GM18867 (cell line): ENCODE measurements around the gene ANK3.
A peak's percentile ranks its signal among the peaks of the same experiment; 100 is the strongest.

ENCODE experiments used
- ATAC-seq: cut with Tn5 transposase; IDR thresholded peaks from one replicate; pipeline ENCODE4 v1.9.1; 2021; ENCODE audit warnings: mild to moderate bottlenecking, moderate library complexity; ENCODE audit not compliant: unreplicated experiment

Gene ANK3

DNA sequence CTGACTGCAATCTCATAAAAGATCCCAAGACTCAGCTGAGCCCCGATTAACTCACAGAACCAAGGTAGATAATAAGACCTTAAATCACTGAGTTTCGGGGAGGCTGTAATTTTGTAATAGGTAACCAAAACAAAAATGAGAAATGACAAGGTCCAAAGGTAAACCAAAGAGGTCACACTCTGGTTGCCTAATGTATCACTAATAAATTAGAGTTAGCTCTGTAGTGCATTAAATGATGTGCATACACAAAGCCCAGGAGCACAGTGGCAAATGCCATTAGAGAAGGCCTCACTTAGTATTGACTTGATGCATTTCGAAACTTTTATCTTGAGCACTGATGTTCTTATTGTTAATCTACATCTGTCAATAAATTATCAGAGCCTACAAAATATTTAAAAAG, 245.6 kb downstream of the ANK3 start:
- no peak for ATAC-seq

DNA sequence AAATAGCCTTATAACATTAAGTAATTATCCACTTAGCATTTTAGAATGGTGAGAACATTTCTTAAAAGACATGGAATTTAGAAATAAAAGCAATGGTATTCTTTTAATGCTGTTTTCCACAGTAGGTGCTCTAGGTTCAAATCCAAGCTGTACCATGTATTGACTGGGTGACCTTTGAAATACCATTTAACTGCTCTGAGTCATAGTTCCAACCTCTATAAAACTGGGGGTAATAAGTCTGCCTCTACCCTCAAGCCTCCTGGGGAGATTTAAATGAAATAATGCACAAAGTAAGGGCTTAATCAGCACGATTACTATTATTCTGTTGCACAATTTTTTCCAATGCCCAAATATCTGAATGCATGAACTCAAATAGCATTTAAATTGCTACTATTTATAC, 246.9 kb downstream of the ANK3 start:
- ATAC-seq, result no peak

GRCh38 chr10:60141896-60142559, 247.6 kb downstream of the ANK3 start:
- ATAC-seq, result no peak

DNA sequence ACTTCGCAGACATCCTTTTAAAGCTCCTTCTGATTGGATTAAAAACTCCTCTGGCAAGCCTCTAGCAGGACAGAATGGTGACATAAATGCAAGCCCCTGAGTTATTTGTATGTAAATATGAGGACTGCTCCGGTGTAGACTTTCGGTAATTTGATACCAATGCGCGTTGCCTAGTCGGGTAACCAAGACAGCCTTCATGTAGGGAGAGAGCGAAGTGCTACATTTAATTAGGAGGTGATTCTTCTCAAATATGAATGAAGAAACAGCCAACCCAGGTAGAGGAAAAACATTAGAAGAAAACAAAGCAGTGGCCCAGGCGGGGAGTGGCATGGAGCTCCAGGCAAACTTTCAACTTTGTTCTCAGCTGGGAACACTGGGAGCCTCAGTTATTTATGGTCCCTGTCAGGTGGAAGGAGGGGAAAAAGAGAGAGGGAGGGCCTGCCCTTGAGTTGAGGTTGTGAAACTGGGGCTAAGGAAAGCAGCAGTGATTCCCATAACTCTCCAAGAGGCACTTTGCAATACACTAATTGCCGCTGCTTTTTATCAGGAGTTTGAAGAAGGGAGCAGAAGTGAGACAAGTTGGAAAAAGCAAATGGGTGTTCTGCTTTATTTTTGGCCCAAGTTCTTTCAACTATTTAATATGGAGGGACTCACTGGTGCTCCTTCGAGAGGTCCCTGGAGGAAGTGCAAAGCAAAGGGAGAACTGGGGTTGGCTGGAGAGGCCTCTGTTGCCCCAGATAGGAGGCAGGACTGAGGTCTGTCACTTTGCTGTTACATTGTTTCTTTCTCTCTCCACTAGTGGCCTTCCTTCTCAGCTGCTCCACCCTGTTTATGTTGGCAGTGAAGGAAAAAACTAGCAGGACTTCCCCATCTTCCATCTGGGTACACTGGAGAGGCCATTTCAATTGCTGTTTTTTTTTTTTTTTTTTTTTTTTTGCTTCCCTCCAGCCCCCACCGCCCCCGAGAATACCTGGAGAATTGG, 248.7 kb downstream of the ANK3 start:
- ATAC-seq, result no peak

GRCh38 chr10:60139798-60140566, 249.7 kb downstream of the ANK3 start:
- no peak for ATAC-seq

DNA sequence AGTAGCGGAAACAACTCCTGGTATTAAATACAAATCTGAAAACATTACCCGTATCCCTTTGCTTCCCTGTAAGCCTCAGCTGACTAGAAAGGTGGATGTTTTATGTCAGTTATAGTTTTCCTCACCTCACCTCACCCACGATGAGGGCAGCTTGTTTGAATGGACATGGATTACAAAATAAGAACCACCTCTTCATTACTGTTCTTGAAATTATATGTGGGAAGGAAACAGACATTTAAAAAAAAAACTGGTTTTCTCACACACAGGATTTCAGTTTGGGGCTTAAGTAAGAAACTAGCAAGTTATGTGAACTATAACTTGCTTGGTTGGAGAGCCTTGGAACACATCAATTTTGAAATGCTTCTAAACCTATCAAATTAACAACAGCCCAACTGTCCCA, 250.4 kb downstream of the ANK3 start:
- no peak for ATAC-seq

DNA sequence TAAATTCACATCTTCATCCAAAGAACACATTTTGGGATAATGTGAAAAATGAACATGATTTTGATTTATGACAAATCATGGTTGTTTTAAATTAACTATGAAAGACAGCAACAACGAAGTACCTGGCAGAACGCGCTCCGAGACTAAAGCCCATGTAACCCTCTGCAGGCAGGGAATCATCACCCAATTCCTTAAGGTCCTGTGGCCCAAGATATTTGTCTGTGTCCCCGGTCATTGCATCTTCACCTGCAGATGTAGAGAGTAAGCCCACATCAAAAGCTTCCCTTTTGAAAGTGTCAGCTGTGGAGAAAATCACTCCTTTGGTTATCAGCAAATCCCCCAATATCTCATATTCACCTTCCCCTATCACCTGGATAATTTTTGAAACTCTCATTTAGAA, 250.8 kb downstream of the ANK3 start:
- no peak for ATAC-seq

GRCh38 chr10:60138026-60138425, 251.6 kb downstream of the ANK3 start:
- ATAC-seq, result no peak

- ATAC-seq, result no peak
Measured at GRCh38 chr10:60137292-60137992, 252.2 kb downstream of the ANK3 start.

DNA sequence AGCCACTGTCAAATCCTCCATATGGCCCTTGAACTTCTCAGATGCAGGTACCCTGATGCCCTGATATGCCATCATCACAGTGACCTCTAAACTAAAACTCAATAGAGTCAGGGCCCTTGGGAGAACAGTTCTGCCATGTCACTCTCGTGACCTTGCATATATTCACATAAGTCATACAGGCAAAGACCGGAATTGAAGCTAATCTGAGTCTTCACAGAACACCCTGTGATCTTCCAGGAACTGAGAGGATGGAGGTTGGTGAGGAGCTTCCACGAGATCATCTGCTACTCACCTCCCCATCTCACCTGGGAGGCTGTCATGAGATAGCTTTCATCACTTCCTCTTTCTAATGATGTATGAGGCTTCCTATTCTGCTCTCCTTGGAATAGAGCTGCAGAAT, 254.7 kb downstream of the ANK3 start:
- ATAC-seq, result peak; percentile 58

- ATAC-seq, result no peak
Measured at GRCh38 chr10:60134548-60134947, 255.1 kb downstream of the ANK3 start.

DNA sequence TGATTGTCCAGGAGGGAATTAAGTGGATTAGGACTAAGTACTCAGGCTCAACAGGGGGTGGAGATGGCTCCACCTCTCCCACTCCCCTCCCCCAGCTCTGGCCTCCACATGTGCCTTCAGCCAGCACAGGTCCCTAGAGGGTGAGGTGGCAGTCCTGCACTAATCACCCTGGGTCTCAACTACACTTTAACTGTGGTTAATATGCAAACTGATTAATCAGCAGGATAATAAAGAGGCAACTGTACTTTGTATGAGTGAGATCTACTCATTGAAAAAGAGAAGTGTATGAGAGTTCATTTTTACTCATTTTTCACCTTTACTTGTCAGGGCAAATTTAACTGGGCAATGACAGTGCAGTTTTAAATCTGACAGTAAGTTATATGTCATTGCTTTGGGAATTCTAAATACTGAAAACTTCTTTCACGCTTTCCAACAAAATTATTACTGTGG, 259.5 kb downstream of the ANK3 start:
- peak; percentile 44 for ATAC-seq

DNA sequence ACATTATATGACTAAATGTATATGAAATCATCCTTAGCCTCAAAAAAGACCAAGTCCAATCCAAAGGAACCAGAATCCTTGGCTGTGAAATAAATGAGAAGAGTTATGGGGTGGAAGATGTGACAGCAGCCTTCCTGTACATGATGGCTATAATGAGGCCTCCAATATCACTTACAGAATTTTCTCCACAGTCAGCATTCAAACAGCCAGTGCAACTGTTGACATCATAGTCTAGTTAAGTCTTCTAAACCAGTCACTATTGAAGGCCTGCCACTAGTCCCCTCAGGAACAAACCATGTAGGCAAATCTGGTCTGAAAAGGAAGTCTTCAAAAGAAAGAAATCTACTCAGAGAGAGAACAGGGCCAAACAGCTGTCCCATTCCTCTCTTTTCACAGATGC, 263.8 kb downstream of the ANK3 start:
- ATAC-seq, result no peak

GRCh38 chr10:60124536-60124935, 265.1 kb downstream of the ANK3 start:
- no peak for ATAC-seq

- no peak for ATAC-seq
Measured at GRCh38 chr10:60123668-60124067, 266.0 kb downstream of the ANK3 start.

DNA sequence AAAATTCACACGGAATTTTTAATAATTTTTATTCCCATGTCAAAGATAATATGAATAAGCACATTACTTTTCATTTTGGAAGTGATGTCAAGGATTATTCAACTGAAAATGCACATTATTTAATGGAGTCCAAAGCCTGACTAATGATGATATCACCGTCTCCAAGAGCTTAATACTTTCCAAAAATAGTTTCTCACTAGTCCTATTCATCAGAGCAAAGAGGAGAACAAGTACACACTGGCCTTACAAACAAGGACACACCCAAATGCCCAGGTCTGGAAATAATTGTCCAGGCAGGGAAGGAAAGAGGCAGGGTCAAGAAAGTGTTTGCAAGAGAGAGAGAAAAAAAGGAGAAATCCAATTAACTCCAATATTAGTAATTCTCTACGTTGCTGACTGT, 266.5 kb downstream of the ANK3 start:
- ATAC-seq, result no peak

DNA sequence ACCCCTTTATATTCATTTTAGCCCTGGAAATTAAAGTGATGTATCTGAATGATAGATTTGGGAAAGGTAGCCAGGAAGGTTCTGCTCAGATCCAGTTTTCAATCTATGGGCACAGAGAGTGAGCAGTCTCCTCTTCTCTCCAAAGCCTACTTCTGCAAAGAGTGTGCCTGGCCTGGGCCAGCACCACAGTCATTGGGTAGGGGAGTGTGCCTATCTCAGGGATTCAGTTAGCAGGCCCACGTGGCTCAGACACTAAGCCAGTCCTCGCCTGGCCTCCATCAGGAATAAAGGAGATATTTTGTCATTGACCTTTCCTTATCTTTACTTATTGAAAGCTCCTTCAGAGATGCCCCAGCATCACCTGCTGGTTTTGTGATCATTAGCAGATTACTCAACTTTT, 267.5 kb downstream of the ANK3 start:
- no peak for ATAC-seq

DNA sequence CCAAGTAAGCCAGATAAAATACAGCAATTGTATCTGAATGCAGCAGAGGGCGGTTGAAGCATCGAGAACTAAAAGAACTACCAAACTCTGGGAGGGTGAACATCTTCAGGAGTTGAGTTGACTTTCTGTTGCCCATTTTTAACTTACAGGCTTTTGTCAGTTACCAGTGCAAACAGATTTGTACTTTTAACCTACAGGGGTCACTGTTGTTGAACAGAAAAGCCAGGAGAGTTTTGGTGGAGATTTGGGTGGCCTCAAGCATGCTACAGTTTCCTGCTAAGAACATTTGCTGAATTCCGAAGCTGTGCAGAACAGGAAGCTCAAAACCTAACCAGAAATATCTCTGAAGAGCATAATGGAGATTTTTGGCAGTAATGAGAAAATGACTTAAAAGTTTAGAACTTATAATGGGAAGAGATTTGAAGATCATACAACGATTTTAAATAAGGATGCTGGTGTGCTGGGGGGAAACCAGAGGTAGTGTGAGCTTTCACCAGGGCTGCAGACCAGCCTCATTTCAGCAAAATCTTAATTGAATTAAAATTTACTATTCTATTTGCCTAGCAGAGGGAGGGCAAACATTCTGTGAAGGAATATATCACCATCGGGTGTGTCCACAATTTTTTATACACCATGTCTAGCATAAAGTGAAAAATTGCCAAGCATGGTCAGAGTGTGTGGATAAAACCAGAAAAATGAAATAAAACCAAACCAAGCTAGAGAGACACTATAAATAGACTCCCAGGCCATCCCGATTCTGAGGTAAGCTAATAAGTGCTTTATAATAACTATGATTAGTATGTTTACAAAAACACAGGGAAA, 274.7 kb downstream of the ANK3 start:
- ATAC-seq, result peak; percentile 79

DNA sequence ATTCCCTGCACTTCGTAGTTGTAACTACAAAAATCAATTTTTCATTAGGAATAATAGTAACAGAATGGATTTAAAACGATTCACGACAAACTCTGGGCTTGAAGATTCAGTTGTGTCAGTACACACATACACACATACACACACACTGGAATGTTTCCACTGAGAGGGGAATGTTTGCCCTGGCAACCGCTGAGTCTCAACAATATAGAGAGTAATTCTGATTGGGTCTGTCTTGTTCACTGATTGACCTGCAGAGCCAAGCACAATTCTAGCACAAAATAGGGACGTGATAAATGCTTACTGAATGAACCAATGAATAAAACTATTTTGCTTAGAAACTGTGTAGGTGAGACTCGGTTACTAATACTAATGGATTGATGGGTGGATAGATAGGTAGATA, 278.9 kb downstream of the ANK3 start:
- no peak for ATAC-seq
